ENCODE measurements around the gene SV2B. TPM values are rescaled to one million over a fixed set of nuclear protein-coding genes. Genes with fewer than 3 reads are reported as not detected.

The SV2B gene
- total and polyA plus RNA-seq, 8 donors: 0.06 to 1.7 (median 0.23) TPM; not detected in 3

DNA sequence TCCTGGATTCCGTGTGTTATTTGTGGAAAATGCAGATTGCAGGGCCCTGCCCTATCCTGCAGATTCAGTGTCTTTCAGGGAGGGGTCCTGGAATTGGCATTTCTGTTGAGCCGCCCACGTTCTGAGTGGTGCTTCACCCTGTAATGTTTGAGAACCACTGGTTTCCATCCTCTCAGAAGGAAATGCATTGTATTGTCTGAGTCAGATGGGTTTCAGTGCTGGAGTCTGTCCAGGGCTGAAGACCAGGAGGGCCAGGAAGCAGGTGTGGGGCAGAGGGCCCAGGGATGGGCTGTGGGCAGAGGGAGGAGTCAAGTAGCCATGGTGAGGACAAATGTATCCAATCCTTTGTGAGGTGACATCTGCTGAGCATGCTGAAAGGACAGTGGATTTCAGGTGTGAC, 123.8 kb downstream of the SV2B start:
- intact Hi-C loops (cut with DNase I; ENCODE audit: low total_unique reads): no loop called here
- 67 to 75% (median 71%) methylated on average over 3 of the region's 3 CpGs for WGBS, 5 donors
- DNase-seq: no peak
- Histone ChIP-seq H3K36me3 (no peaks in the 10 kb centered on the region), H3K9me3 (no peaks in the 10 kb centered on the region), H3K27ac (no peak overlapping the region), H3K27me3 (peaks cover 0 to 40% (median 8%) of the 10 kb centered on the region in 3 donors), H3K4me1 (no peaks in the 10 kb centered on the region), H3K4me3 (no peak overlapping the region)
- TF ChIP-seq POLR2A (IDR thresholded peaks at IDR 0.05) (no peak), POLR2AphosphoS5 (IDR thresholded peaks at IDR 0.05) (no peak), CTCF (IDR thresholded peaks at IDR 0.05) (no peak), EP300 (IDR thresholded peaks at IDR 0.05) (no peak)

- peak in 5 of 7 experiments; percentile 26 to 68 (median 50) for TF ChIP-seq CTCF (IDR thresholded peaks at IDR 0.05)
- TF ChIP-seq POLR2A (IDR thresholded peaks at IDR 0.05): no peak
- no peak for TF ChIP-seq POLR2AphosphoS5 (IDR thresholded peaks at IDR 0.05)
- no peak for TF ChIP-seq EP300 (IDR thresholded peaks at IDR 0.05)
- H3K27ac ChIP-seq: no peak overlapping the region
- peak in 1 of 2 donors; percentile 62 for DNase-seq
- H3K27me3 ChIP-seq: peaks cover 0 to 38% (median 8%) of the 10 kb centered on the region in 3 donors
- whole genome bisulfite sequencing, 5 donors: 62 to 70% (median 67%) methylated on average over 7 of the region's 7 CpGs
- intact Hi-C loops (cut with DNase I; ENCODE audit: low total_unique reads): no loop called here
- H3K9me3 ChIP-seq: no peaks in the 10 kb centered on the region
- H3K4me1 ChIP-seq: no peaks in the 10 kb centered on the region
- no peak overlapping the region for H3K4me3 ChIP-seq
- no peaks in the 10 kb centered on the region for H3K36me3 ChIP-seq
Observed at GRCh38 chr15:91224755-91225380, 124.8 kb downstream of the SV2B start.

DNA sequence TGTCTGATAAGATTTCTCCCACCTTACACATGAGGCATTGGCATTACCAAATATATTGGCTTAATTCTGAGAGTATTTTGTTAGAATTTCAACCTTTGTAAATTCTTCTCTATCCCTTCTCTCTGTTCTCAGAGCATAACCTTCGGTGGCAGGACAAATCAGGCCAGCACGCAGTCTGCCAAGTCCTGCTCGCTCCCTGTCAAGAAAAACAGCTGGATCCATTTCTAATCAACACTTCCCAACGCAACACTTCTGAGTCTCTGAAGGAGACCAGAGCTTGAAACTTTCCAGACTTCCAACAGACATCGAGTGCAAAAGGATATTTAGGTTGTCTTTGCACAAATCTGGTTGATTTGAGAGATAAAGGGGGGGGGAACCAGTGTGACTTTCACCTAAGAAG, 125.7 kb downstream of the SV2B start:
- Histone ChIP-seq H3K36me3 (no peaks in the 10 kb centered on the region), H3K27ac (no peak overlapping the region), H3K27me3 (peaks cover 0 to 38% (median 8%) of the 10 kb centered on the region in 3 donors), H3K4me1 (no peaks in the 10 kb centered on the region), H3K4me3 (no peak overlapping the region), H3K9me3 (no peaks in the 10 kb centered on the region)
- intact Hi-C loops (cut with DNase I; ENCODE audit: low total_unique reads): no loop called here
- 56 to 69% (median 67%) methylated on average over 5 of the region's 5 CpGs for WGBS, 5 donors
- DNase-seq: no peak
- no peak for TF ChIP-seq POLR2A (IDR thresholded peaks at IDR 0.05)
- no peak for TF ChIP-seq EP300 (IDR thresholded peaks at IDR 0.05)
- no peak for TF ChIP-seq CTCF (IDR thresholded peaks at IDR 0.05)
- no peak for TF ChIP-seq POLR2AphosphoS5 (IDR thresholded peaks at IDR 0.05)

GRCh38 chr15:91227117-91227516, 127.1 kb downstream of the SV2B start:
- no peak for TF ChIP-seq POLR2A (IDR thresholded peaks at IDR 0.05)
- no peak for TF ChIP-seq POLR2AphosphoS5 (IDR thresholded peaks at IDR 0.05)
- no peak for TF ChIP-seq CTCF (IDR thresholded peaks at IDR 0.05)
- TF ChIP-seq EP300 (IDR thresholded peaks at IDR 0.05): no peak
- Histone ChIP-seq H3K4me3 (no peak overlapping the region), H3K36me3 (no peaks in the 10 kb centered on the region), H3K9me3 (no peaks in the 10 kb centered on the region), H3K27me3 (peaks cover 0 to 38% (median 8%) of the 10 kb centered on the region in 3 donors), H3K27ac (no peak overlapping the region), H3K4me1 (no peaks in the 10 kb centered on the region)
- WGBS, 5 donors: 48 to 59% (median 51%) methylated on average over 3 of the region's 3 CpGs
- DNase-seq: no peak
- intact Hi-C loops (cut with DNase I; ENCODE audit: low total_unique reads): no loop called here

Measured in stomach (tissue), 9 donors.